MCF 10A (cell line): ENCODE results near the gene SPDYA. TPM values are rescaled to one million over a fixed set of nuclear protein-coding genes. Genes with fewer than 3 reads are reported as not detected.
"Not testable (repeated sequence)": the region's sequence is repeated elsewhere in the genome, so short reads cannot be mapped to it uniquely, and the experiment has no call there.

Experiments
- BruUV-seq: library from RNA; stranded (reverse); fragments of 400-500 nt; replicated peaks from 2 replicates; lab custom pipeline; 2021; lab: Mats Ljungman, UMichigan
- CTCF ChIA-PET: fragments of 300-600 bp; sonication (Branson Sonifier 250); formaldehyde crosslinking; extraction: SDS; loops from one replicate; lab custom pipeline; 2021; ENCODE audit warnings: antibody characterized with exemption, inconsistent platforms; lab: Yijun Ruan, JAX
- POLR2A ChIA-PET: fragments of 300-600, 350-650 bp; sonication (Branson Sonifier 250); formaldehyde crosslinking; extraction: SDS; loops from one replicate; lab custom pipeline; 2020; ENCODE audit warnings: antibody characterized with exemption, inconsistent platforms; lab: Yijun Ruan, JAX
- DNase-seq: peaks from one replicate; pipeline ENCODE4 v3.0.0-alpha.2; 2018; ENCODE audit not compliant: unreplicated experiment
- H3K27ac Mint-ChIP-seq: one replicate; pipeline ENCODE4 v1.8.0; 2022; ENCODE audit warnings: mild to moderate bottlenecking, low read depth, mixed read lengths; ENCODE audit not compliant: unreplicated experiment
- H3K27me3 Mint-ChIP-seq: one replicate; pipeline ENCODE4 v1.8.0; 2022; ENCODE audit warnings: mixed read lengths; ENCODE audit not compliant: insufficient read depth, unreplicated experiment
- H3K36me3 Mint-ChIP-seq: one replicate; pipeline ENCODE4 v1.8.0; 2022; ENCODE audit warnings: mild to moderate bottlenecking, moderate library complexity, mixed read lengths; ENCODE audit not compliant: insufficient read depth, unreplicated experiment
- H3K4me1 Mint-ChIP-seq: one replicate; pipeline ENCODE4 v1.8.0; 2022; ENCODE audit warnings: mixed read lengths; ENCODE audit not compliant: insufficient read depth, unreplicated experiment
- H3K4me3 Mint-ChIP-seq: one replicate; pipeline ENCODE4 v1.8.0; 2022; ENCODE audit warnings: mild to moderate bottlenecking, moderate library complexity, mixed read lengths; ENCODE audit not compliant: unreplicated experiment
- H3K9me3 Mint-ChIP-seq: one replicate; pipeline ENCODE4 v1.8.0; 2022; ENCODE audit warnings: mixed read lengths; ENCODE audit not compliant: unreplicated experiment
- CTCF ChIP-seq: fragments of 200-600 bp; IDR thresholded peaks from one replicate; pipeline ENCODE4 v1.8.0; 2022; ENCODE audit warnings: antibody characterized with exemption, mild to moderate bottlenecking; ENCODE audit not compliant: unreplicated experiment
- intact Hi-C: fragments of 100-400 bp; cut with micrococcal nuclease; formaldehyde crosslinking; loops from 2 replicates; pipeline ENCODE4 v1.14.1; 2022
- total RNA-seq: library from RNA; stranded (reverse); gene quantifications from 2 replicates; pipeline ENCODE4 v1.2.3, GENCODE V29; 2022

The SPDYA gene
- total RNA-seq, 1 experiment from 2014 or later: 2.8 TPM

GRCh38 chr2:28780496-28780895 is 30.1 kb upstream of the SPDYA start:
- no peak overlapping the region for H3K27ac Mint-ChIP-seq
- TF ChIP-seq CTCF: no peak
- peaks cover 10% of the 10 kb centered on the region for H3K4me1 Mint-ChIP-seq
- no peak overlapping the region for H3K4me3 Mint-ChIP-seq
- POLR2A ChIA-PET: interaction anchor here (0.7 kb wide), 1 partner anchor 29 kb away, joined by 3 read pairs; the partner anchor contains the start of gene PPP1CB
- no peak for DNase-seq
- peaks cover 93% of the 10 kb centered on the region for H3K36me3 Mint-ChIP-seq
- CTCF ChIA-PET: interaction anchor here (0.6 to 0.7 kb wide), 3 partner anchors 12 to 970 kb away, joined by 3 read pairs; no protein-coding TSS in a partner anchor
- H3K27me3 Mint-ChIP-seq: no peaks in the 10 kb centered on the region
- no peaks in the 10 kb centered on the region for H3K9me3 Mint-ChIP-seq
- no TSS peak for BruUV-seq
- intact Hi-C loops: no loop called here

- Mint-ChIP-seq H3K9me3 (no peaks in the 10 kb centered on the region), H3K4me1 (peaks cover 5% of the 10 kb centered on the region), H3K27me3 (no peaks in the 10 kb centered on the region), H3K27ac (peak overlapping the region; percentile 9), H3K36me3 (peaks cover 91% of the 10 kb centered on the region), H3K4me3 (no peak overlapping the region)
- TF ChIP-seq CTCF: no peak
- ChIA-PET CTCF (interaction anchor here (0.8 to 1.1 kb wide), 2 partner anchors 17 to 214 kb away, joined by 3 read pairs; no protein-coding TSS in a partner anchor), POLR2A (no interaction called here)
- DNase-seq: no peak
- BruUV-seq: no TSS peak
- intact Hi-C loops: no loop called here
Observed at GRCh38 chr2:28782423-28782822, 28.2 kb upstream of the SPDYA start.

GRCh38 chr2:28784570-28784969 is 26.1 kb upstream of the SPDYA start:
- H3K9me3 Mint-ChIP-seq, H3K4me3 Mint-ChIP-seq, H3K27me3 Mint-ChIP-seq, intact Hi-C loops, H3K4me1 Mint-ChIP-seq, H3K27ac Mint-ChIP-seq, BruUV-seq, DNase-seq: not testable (repeated sequence)
- peaks cover 94% of the 10 kb centered on the region for H3K36me3 Mint-ChIP-seq
- CTCF ChIA-PET: interaction anchor here (1.2 kb wide), 2 partner anchors 15 to 19 kb away, joined by 4 to 8 read pairs; no protein-coding TSS in a partner anchor
- POLR2A ChIA-PET: interaction anchor here (0.6 to 0.7 kb wide), 2 partner anchors 20 to 25 kb away, joined by 3 read pairs; no protein-coding TSS in a partner anchor

GRCh38 chr2:28796620-28797019 is 14.0 kb upstream of the SPDYA start:
- no peaks in the 10 kb centered on the region for H3K9me3 Mint-ChIP-seq
- BruUV-seq: no TSS peak
- no peak for DNase-seq
- H3K4me3 Mint-ChIP-seq: no peak overlapping the region
- H3K4me1 Mint-ChIP-seq: peaks cover 17% of the 10 kb centered on the region
- intact Hi-C loops: no loop called here
- no peaks in the 10 kb centered on the region for H3K27me3 Mint-ChIP-seq
- POLR2A ChIA-PET: interaction anchor here (0.7 kb wide), 1 partner anchor 212 kb away, joined by 3 read pairs; no protein-coding TSS in a partner anchor
- CTCF ChIA-PET: interaction anchor here (0.6 kb wide), 1 partner anchor 401 kb away, joined by 3 read pairs; no protein-coding TSS in a partner anchor
- peaks cover 96% of the 10 kb centered on the region for H3K36me3 Mint-ChIP-seq
- no peak for TF ChIP-seq CTCF
- H3K27ac Mint-ChIP-seq: no peak overlapping the region
